ENCODE results near the gene KCND1.

The KCND1 gene

DNA sequence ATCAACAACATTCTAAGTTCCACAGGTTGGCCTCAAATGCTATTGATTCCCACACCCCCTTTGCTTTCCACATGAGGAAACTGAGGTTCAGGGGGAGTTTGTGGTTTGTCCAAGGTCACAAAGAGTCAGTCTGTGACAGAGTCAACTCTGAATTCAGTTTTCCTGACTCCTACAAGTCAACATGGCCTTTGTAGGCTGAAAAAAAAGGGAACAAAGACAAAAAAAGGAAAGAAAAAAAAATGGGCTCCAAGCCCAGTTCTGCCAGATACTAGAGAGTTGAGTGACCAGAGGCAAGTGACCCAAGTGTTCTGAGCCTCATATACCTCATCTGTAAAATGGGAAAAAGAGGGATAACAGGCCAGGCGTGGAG is 36.4 kb downstream of the KCND1 start:
- in situ Hi-C loops (cut with HindIII; ENCODE audit: low sequenced_read_pairs): no loop called here
- no peak for DNase-seq (ENCODE audit: low read depth, low spot score)

GRCh38 chrX:48934581-48935300 is 36.9 kb downstream of the KCND1 start:
- no peak for DNase-seq (ENCODE audit: low read depth, low spot score)
- no peak overlapping the region for H3K4me3 ChIP-seq (ENCODE audit: low read depth, low read length)
- in situ Hi-C loops (cut with HindIII; ENCODE audit: low sequenced_read_pairs): no loop called here
- TF ChIP-seq CTCF (IDR thresholded peaks at IDR 0.05; ENCODE audit: low read depth, low read length): no peak

More for the DNA sequence above, 36.4 kb downstream of the KCND1 start:
- H3K4me3 ChIP-seq (ENCODE audit: low read depth, low read length): no peak overlapping the region
- no peak for TF ChIP-seq CTCF (IDR thresholded peaks at IDR 0.05; ENCODE audit: low read depth, low read length)

- TF ChIP-seq CTCF (IDR thresholded peaks at IDR 0.05; ENCODE audit: low read depth, low read length): no peak
- in situ Hi-C loops (cut with HindIII; ENCODE audit: low sequenced_read_pairs): no loop called here
- DNase-seq (ENCODE audit: low read depth, low spot score): no peak
- H3K4me3 ChIP-seq (ENCODE audit: low read depth, low read length): no peak overlapping the region
These were observed 37.9 kb downstream of the KCND1 start for GRCh38 chrX:48933757-48934156.

GRCh38 chrX:48927736-48928382 is 43.8 kb downstream of the KCND1 start:
- no peak overlapping the region for H3K4me3 ChIP-seq (ENCODE audit: low read depth, low read length)
- in situ Hi-C loops (cut with HindIII; ENCODE audit: low sequenced_read_pairs): no loop called here
- DNase-seq (ENCODE audit: low read depth, low spot score): no peak
- TF ChIP-seq CTCF (IDR thresholded peaks at IDR 0.05; ENCODE audit: low read depth, low read length): no peak

- in situ Hi-C loops (cut with HindIII; ENCODE audit: low sequenced_read_pairs): no loop called here
- no peak for TF ChIP-seq CTCF (IDR thresholded peaks at IDR 0.05; ENCODE audit: low read depth, low read length)
- no peak overlapping the region for H3K4me3 ChIP-seq (ENCODE audit: low read depth, low read length)
- DNase-seq (ENCODE audit: low read depth, low spot score): no peak
These were observed 44.5 kb downstream of the KCND1 start for GRCh38 chrX:48927123-48927522.

GRCh38 chrX:48924270-48924669 is 47.4 kb downstream of the KCND1 start:
- H3K4me3 ChIP-seq (ENCODE audit: low read depth, low read length): no peak overlapping the region
- in situ Hi-C loops (cut with HindIII; ENCODE audit: low sequenced_read_pairs): no loop called here
- DNase-seq (ENCODE audit: low read depth, low spot score): no peak
- no peak for TF ChIP-seq CTCF (IDR thresholded peaks at IDR 0.05; ENCODE audit: low read depth, low read length)

All from astrocyte of the spinal cord (primary cell).